ENCODE data around the gene SFXN4. TPM values are rescaled to one million over a fixed set of nuclear protein-coding genes. Genes with fewer than 3 reads are reported as not detected.
"Not testable (repeated sequence)": the region's sequence is repeated elsewhere in the genome, so short reads cannot be mapped to it uniquely, and the experiment has no call there.

Gene SFXN4
- polyA plus RNA-seq, 1 donor: 24.0 TPM

- no peak for DNase-seq (ENCODE audit: low read depth)
Measured at GRCh38 chr10:119143657-119144056, 21.9 kb downstream of the SFXN4 start.

- DNase-seq (ENCODE audit: low read depth): no peak
Measured at GRCh38 chr10:119140603-119141245, 24.8 kb downstream of the SFXN4 start.

- no peak for DNase-seq (ENCODE audit: low read depth)
Measured at GRCh38 chr10:119139464-119140067, 25.9 kb downstream of the SFXN4 start.

GRCh38 chr10:119138346-119139306, 26.9 kb downstream of the SFXN4 start:
- no peak for DNase-seq (ENCODE audit: low read depth)

- not testable (repeated sequence) for DNase-seq (ENCODE audit: low read depth)
Measured at GRCh38 chr10:119137878-119138277, 27.6 kb downstream of the SFXN4 start.

GRCh38 chr10:119136084-119136483, 29.4 kb downstream of the SFXN4 start:
- no peak for DNase-seq (ENCODE audit: low read depth)

- DNase-seq (ENCODE audit: low read depth): no peak
Measured at GRCh38 chr10:119135513-119135881, 30.0 kb downstream of the SFXN4 start.

GRCh38 chr10:119133949-119134348, 31.6 kb downstream of the SFXN4 start:
- DNase-seq (ENCODE audit: low read depth): no peak

GRCh38 chr10:119132521-119133345, 32.8 kb downstream of the SFXN4 start:
- no peak for DNase-seq (ENCODE audit: low read depth)

GRCh38 chr10:119131512-119132240, 33.8 kb downstream of the SFXN4 start:
- DNase-seq (ENCODE audit: low read depth): no peak

GRCh38 chr10:119129721-119130120, 35.8 kb downstream of the SFXN4 start:
- DNase-seq (ENCODE audit: low read depth): no peak

- DNase-seq (ENCODE audit: low read depth): no peak
Measured at GRCh38 chr10:119125942-119126341, 39.6 kb downstream of the SFXN4 start.

GRCh38 chr10:119120875-119121274, 44.6 kb downstream of the SFXN4 start:
- no peak for DNase-seq (ENCODE audit: low read depth)

GRCh38 chr10:119120413-119120867, 45.1 kb downstream of the SFXN4 start:
- no peak for DNase-seq (ENCODE audit: low read depth)

- no peak for DNase-seq (ENCODE audit: low read depth)
Measured at GRCh38 chr10:119119400-119119799, 46.1 kb downstream of the SFXN4 start.

GRCh38 chr10:119118231-119118630, 47.3 kb downstream of the SFXN4 start:
- DNase-seq (ENCODE audit: low read depth): no peak

- DNase-seq (ENCODE audit: low read depth): no peak
Measured at GRCh38 chr10:119116326-119116951, 49.1 kb downstream of the SFXN4 start.

- no peak for DNase-seq (ENCODE audit: low read depth)
Measured at GRCh38 chr10:119115926-119116325, 49.6 kb downstream of the SFXN4 start.

- DNase-seq (ENCODE audit: low read depth): no peak
Measured at GRCh38 chr10:119113751-119114732, 51.5 kb downstream of the SFXN4 start.

Data from forelimb muscle (tissue), 1 donor.